OCI-LY7 (cell line): ENCODE results near the gene SMAD6.

Source experiments
- CTCF ChIP-seq: fragments of 200-600 bp; sonication (generic); conservative IDR thresholded peaks from 2 replicates; pipeline ENCODE4 v1.5.1; 2014; ENCODE audit warnings: mild to moderate bottlenecking, antibody characterized with exemption, low read length, moderate library complexity, mixed read lengths
- EZH2phosphoT487 ChIP-seq: fragments of 200-600 bp; sonication (generic); IDR thresholded peaks from 2 replicates; pipeline ENCODE4 v1.6.1; 2018; ENCODE audit warnings: low read depth, borderline replicate concordance, mild to moderate bottlenecking, mixed run types, antibody characterized with exemption, low read length, moderate library complexity, mixed read lengths

GRCh38 chr15:66784174-66784573, 82.1 kb downstream of the SMAD6 start:
- TF ChIP-seq CTCF (no peak), EZH2phosphoT487 (no peak)
